Hepatocyte (in vitro differentiated cells): Measurements from ENCODE around the gene MED23. TPM values are rescaled to one million over a fixed set of nuclear protein-coding genes. Genes with fewer than 3 reads are reported as not detected.
"Not testable (repeated sequence)": the region's sequence is repeated elsewhere in the genome, so short reads cannot be mapped to it uniquely, and the experiment has no call there.

Experiments
- DNase-seq: peaks from one replicate; pipeline ENCODE4 v3.0.0-alpha.2; 2016; ENCODE audit warnings: low spot score
- H2AFZ ChIP-seq: fragments of 200-600 bp; sonication (generic); 2 replicates; pipeline ENCODE4 v1.6.0; 2016; ENCODE audit warnings: antibody characterized with exemption, mild to moderate bottlenecking
- H3K27ac ChIP-seq: fragments of 200-600 bp; sonication (generic); 2 replicates; pipeline ENCODE4 v1.5.1; 2016; ENCODE audit warnings: mild to moderate bottlenecking
- H3K27me3 ChIP-seq: fragments of 200-600 bp; sonication (generic); 2 replicates; pipeline ENCODE4 v1.6.1; 2016
- H3K36me3 ChIP-seq: fragments of 200-600 bp; sonication (generic); replicated peaks from 2 replicates; pipeline ENCODE4 v1.5.1; 2016; ENCODE audit warnings: low read depth; ENCODE audit not compliant: insufficient read depth
- H3K4me1 ChIP-seq: fragments of 200-600 bp; sonication (generic); 2 replicates; pipeline ENCODE4 v1.5.1; 2016; ENCODE audit warnings: mild to moderate bottlenecking, moderate library complexity; ENCODE audit not compliant: insufficient read depth
- H3K4me2 ChIP-seq: fragments of 200-600 bp; sonication (generic); 2 replicates; pipeline ENCODE4 v1.6.0; 2016
- H3K4me3 ChIP-seq: fragments of 200-600 bp; sonication (generic); 2 replicates; pipeline ENCODE4 v1.5.1; 2016; ENCODE audit warnings: mild to moderate bottlenecking
- H3K79me2 ChIP-seq: fragments of 200-600 bp; sonication (generic); 2 replicates; pipeline ENCODE4 v1.6.0; 2017; ENCODE audit warnings: mild to moderate bottlenecking
- H3K9me2 ChIP-seq: fragments of 200-600 bp; sonication (generic); replicated peaks from 2 replicates; pipeline ENCODE4 v1.6.0; 2017; ENCODE audit warnings: mild to moderate bottlenecking; ENCODE audit not compliant: insufficient read depth
- H3K9me3 ChIP-seq: fragments of 200-600 bp; sonication (generic); 2 replicates; pipeline ENCODE4 v1.5.1; 2016; ENCODE audit warnings: low read depth, mild to moderate bottlenecking
- H4K20me1 ChIP-seq: fragments of 200-600 bp; sonication (generic); 2 replicates; pipeline ENCODE4 v1.6.0; 2016; ENCODE audit warnings: mild to moderate bottlenecking; ENCODE audit not compliant: insufficient read depth, poor library complexity, severe bottlenecking
- EZH2 ChIP-seq: fragments of 200-600 bp; sonication (generic); IDR thresholded peaks from 2 replicates; pipeline ENCODE4 v1.6.1; 2016; ENCODE audit warnings: antibody characterized with exemption, mild to moderate bottlenecking, borderline replicate concordance
- EZH2phosphoT487 ChIP-seq: fragments of 200-600 bp; sonication (generic); IDR thresholded peaks from one replicate; pipeline ENCODE4 v1.6.1; 2018; ENCODE audit warnings: antibody characterized with exemption, mild to moderate bottlenecking, low read depth, moderate library complexity; ENCODE audit not compliant: unreplicated experiment, severe bottlenecking
- WGBS: methylation state at CpG from one replicate; pipeline ENCODE4 v1.1.6; 2016; ENCODE audit warnings: low lambda C conversion rate; ENCODE audit errors: missing lambda C conversion rate; 5-methylcytosine and 5-hydroxymethylcytosine counted together
- polyA plus RNA-seq: library from polyadenylated mRNA; unstranded; fragments of >200 nt; fragmentation: Nextera tagmentation; extraction: Ambion mirVana; gene quantifications from 2 replicates; pipeline ENCODE4 v1.2.1, GENCODE V29; 2016
- total RNA-seq: library from RNA; depleted of rRNA; stranded (reverse); fragments of >200 nt; gene quantifications from 2 replicates; pipeline ENCODE4 v1.2.3, GENCODE V29; 2014
- TF ChIP-seq, protein P1 (sequence below): fragments of 200-600 bp; sonication (generic); IDR thresholded peaks from 2 replicates; pipeline ENCODE4 v1.5.1; 2016; ENCODE audit warnings: antibody characterized with exemption, mild to moderate bottlenecking; ENCODE audit not compliant: poor library complexity

Gene MED23
- total and polyA plus RNA-seq, 2 experiments from 2014 or later, result 13.4 to 42.1 TPM

DNA sequence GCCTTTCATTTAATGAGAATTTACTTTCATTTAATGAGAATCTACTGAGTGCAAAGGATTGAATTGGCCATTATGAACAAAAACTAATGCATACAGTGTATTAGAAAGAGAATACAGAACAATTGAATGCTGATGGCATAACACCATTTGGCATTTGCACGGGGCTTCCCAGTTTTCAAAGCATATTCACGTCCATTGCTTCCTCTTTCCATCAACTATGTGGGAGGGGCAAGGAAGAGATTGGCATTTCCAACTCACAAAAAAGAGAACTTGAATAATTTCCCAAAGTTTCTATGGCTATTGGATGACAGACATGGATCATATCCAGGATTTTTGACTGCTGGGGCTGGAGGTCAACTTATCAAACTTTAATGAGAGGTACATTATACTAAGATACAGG, 78.2 kb downstream of the MED23 start:
- no peak for DNase-seq
- no peaks in the 10 kb centered on the region for H3K79me2 ChIP-seq
- H3K4me1 ChIP-seq, result no peaks in the 10 kb centered on the region
- H3K27me3 ChIP-seq, result no peaks in the 10 kb centered on the region
- H3K9me2 ChIP-seq, result no peaks in the 10 kb centered on the region
- no peaks in the 10 kb centered on the region for H4K20me1 ChIP-seq
- TF ChIP-seq, protein P1, sequence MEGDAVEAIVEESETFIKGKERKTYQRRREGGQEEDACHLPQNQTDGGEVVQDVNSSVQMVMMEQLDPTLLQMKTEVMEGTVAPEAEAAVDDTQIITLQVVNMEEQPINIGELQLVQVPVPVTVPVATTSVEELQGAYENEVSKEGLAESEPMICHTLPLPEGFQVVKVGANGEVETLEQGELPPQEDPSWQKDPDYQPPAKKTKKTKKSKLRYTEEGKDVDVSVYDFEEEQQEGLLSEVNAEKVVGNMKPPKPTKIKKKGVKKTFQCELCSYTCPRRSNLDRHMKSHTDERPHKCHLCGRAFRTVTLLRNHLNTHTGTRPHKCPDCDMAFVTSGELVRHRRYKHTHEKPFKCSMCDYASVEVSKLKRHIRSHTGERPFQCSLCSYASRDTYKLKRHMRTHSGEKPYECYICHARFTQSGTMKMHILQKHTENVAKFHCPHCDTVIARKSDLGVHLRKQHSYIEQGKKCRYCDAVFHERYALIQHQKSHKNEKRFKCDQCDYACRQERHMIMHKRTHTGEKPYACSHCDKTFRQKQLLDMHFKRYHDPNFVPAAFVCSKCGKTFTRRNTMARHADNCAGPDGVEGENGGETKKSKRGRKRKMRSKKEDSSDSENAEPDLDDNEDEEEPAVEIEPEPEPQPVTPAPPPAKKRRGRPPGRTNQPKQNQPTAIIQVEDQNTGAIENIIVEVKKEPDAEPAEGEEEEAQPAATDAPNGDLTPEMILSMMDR, result no peak
- TF ChIP-seq EZH2, result no peak
- TF ChIP-seq EZH2phosphoT487, result no peak
- H3K4me2 ChIP-seq, result no peak overlapping the region
- H3K9me3 ChIP-seq, result no peaks in the 10 kb centered on the region
- 73% methylated on average over 2 of the region's 2 CpGs for WGBS
- H3K36me3 ChIP-seq, result no peaks in the 10 kb centered on the region
- no peak overlapping the region for H2AFZ ChIP-seq
- H3K27ac ChIP-seq, result no peak overlapping the region
- no peak overlapping the region for H3K4me3 ChIP-seq

DNA sequence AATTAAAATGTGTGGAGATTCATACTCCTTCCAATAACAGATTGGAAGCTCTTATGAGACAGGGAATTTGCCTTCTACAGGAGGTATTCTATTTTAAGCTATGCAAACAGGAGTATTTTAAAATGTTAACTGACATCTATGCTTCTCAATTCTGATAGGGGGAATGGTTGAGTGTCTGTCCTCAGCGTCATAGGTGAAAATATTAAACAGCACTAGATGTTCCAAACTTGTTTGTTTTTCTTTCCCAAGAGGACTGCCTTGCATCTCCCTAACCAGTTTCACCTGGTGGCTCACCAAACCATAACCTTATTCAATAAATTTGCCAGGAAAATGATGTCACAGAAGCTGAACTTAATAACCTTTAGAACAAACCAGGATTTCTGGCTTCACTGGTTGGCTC, 79.6 kb downstream of the MED23 start:
- H3K4me3 ChIP-seq, result no peak overlapping the region
- DNase-seq, result no peak
- TF ChIP-seq, protein P1, result no peak
- TF ChIP-seq EZH2phosphoT487 (no peak), EZH2 (no peak)

DNA sequence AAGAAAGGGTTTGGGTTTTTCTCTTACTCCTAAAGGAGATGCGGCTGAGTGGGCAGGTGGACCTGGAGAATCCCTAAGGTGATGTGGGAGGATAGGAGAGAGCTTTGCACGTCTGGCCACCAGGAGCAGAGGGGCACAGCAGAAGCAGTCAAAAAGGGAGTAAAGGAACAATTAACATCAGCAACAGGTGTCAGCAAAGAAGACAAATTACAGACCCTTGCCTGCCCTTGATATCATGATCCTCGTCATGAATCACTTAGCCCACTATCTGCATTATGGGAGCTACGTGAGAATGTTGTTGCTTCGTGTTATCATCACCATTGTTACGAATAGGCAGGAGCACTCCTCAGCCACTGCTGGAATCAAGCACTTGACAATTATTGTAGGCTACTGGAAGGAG, 80.6 kb downstream of the MED23 start:
- no peaks in the 10 kb centered on the region for H3K9me3 ChIP-seq
- no peak overlapping the region for H3K27ac ChIP-seq
- DNase-seq, result no peak
- H3K79me2 ChIP-seq, result no peaks in the 10 kb centered on the region
- no peaks in the 10 kb centered on the region for H3K36me3 ChIP-seq
- H4K20me1 ChIP-seq, result no peaks in the 10 kb centered on the region
- H3K9me2 ChIP-seq, result no peaks in the 10 kb centered on the region
- no peaks in the 10 kb centered on the region for H3K27me3 ChIP-seq
- TF ChIP-seq EZH2, result no peak
- TF ChIP-seq, protein P1, result no peak
- no peak for TF ChIP-seq EZH2phosphoT487
- no peak overlapping the region for H3K4me2 ChIP-seq
- H3K4me3 ChIP-seq, result no peak overlapping the region
- H2AFZ ChIP-seq, result no peak overlapping the region
- H3K4me1 ChIP-seq, result no peaks in the 10 kb centered on the region
- WGBS, result 85% methylated on average over 6 of the region's 6 CpGs

More for the DNA sequence above, 79.6 kb downstream of the MED23 start:
- Histone ChIP-seq H3K4me1 (no peaks in the 10 kb centered on the region), H3K36me3 (no peaks in the 10 kb centered on the region), H3K27ac (no peak overlapping the region), H3K4me2 (no peak overlapping the region), H4K20me1 (no peaks in the 10 kb centered on the region), H3K9me2 (no peaks in the 10 kb centered on the region), H3K9me3 (no peaks in the 10 kb centered on the region), H3K27me3 (no peaks in the 10 kb centered on the region), H2AFZ (no peak overlapping the region), H3K79me2 (no peaks in the 10 kb centered on the region)
- WGBS, result 85% methylated on average over 1 of the region's 1 CpG

DNA sequence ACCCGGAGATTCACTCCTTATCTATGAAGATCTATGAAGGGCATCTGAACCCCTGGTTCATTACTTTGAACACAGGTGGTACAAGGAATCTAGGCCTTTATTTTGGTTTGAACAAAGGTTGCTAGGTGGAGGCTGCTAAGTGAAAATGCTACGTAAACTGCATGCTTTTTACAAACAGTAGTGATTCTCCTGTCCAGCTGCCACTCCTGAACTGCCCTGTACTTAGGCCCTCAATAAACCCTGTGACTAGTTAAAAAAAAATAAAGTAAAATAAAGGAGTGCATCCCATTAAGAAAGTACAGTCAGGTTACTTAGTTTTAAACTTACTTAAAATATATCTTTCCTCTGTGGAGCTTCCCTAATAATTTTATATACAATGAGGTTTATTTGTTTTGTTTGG, 82.7 kb downstream of the MED23 start:
- H3K4me2 ChIP-seq, result no peak overlapping the region
- no peaks in the 10 kb centered on the region for H3K79me2 ChIP-seq
- WGBS, result 64% methylated on average over 2 of the region's 2 CpGs
- no peaks in the 10 kb centered on the region for H3K9me3 ChIP-seq
- no peak overlapping the region for H3K27ac ChIP-seq
- no peak overlapping the region for H3K4me3 ChIP-seq
- TF ChIP-seq EZH2phosphoT487 (no peak), EZH2 (no peak)
- TF ChIP-seq, protein P1, result no peak
- DNase-seq, result no peak
- H3K36me3 ChIP-seq, result no peaks in the 10 kb centered on the region
- H2AFZ ChIP-seq, result no peak overlapping the region
- no peaks in the 10 kb centered on the region for H3K4me1 ChIP-seq
- no peaks in the 10 kb centered on the region for H3K9me2 ChIP-seq
- no peaks in the 10 kb centered on the region for H3K27me3 ChIP-seq
- no peaks in the 10 kb centered on the region for H4K20me1 ChIP-seq

DNA sequence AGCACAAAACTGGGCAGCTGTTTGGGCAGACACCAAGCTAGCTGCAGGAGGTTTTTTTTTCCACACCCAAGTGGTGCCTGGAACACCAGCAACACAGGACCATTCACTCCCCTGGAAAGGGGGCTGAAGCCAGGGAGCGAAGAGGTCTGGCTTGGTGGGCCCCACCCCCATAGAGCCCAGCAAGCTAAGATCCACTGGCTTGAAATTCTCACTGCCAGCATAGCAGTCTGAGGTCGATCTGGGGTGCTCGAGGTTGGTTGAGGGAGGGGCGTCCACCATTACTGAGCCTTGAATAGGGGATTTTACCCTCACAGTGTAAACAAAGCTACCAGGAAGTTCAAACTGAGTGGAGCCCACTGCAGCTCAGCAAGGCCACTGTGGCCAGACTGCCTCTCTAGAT, 89.4 kb downstream of the MED23 start:
- not testable (repeated sequence) for H2AFZ ChIP-seq, H3K27me3 ChIP-seq, H3K4me2 ChIP-seq, H4K20me1 ChIP-seq, H3K9me2 ChIP-seq, H3K27ac ChIP-seq, H3K9me3 ChIP-seq, H3K4me3 ChIP-seq, H3K36me3 ChIP-seq, H3K4me1 ChIP-seq, DNase-seq, H3K79me2 ChIP-seq
- 83% methylated on average over 3 of the region's 4 CpGs for WGBS
